HepG2 (cell line): ENCODE data around the gene NME9. TPM values are rescaled to one million over a fixed set of nuclear protein-coding genes. Genes with fewer than 3 reads are reported as not detected.

Experiments used
- ATAC-seq: fragments of 200-7000 bp; cut with Tn5 transposase; 3 replicates; pipeline ENCODE4 v1.9.1; 2020; ENCODE audit warnings: mild to moderate bottlenecking, moderate library complexity
- BruUV-seq: library from RNA; stranded (reverse); fragments of 400-500 nt; replicated peaks from 2 replicates; lab custom pipeline; 2021; lab: Mats Ljungman, UMichigan
- CTCF ChIA-PET: fragments of 300-600 bp; formaldehyde crosslinking; extraction: SDS; loops from one replicate; lab custom pipeline; 2021; ENCODE audit warnings: low total read pairs, inconsistent platforms, low intra/inter-chr PET ratio; lab: Yijun Ruan, JAX
- POLR2A ChIA-PET: fragments of 350-600 bp; sonication (Branson Sonifier 250); formaldehyde crosslinking; loops from one replicate; lab custom pipeline; 2020; ENCODE audit warnings: antibody characterized with exemption, inconsistent platforms; lab: Yijun Ruan, JAX
- DNase-seq: peaks from one replicate; pipeline ENCODE4 v3.0.0-alpha.2; 2015; ENCODE audit warnings: low spot score
- FAIRE-seq: peaks from 3 replicates; lab custom pipeline; 2011; peaks lifted over from hg19 to GRCh38; lab: Jason Lieb, UNC
- H2AFZ ChIP-seq: one replicate; pipeline ENCODE4 v1.6.1; 2011; ENCODE audit warnings: low read length, inconsistent platforms
- H3K27ac ChIP-seq: fragments of 300-600 bp; 3 replicates; pipeline ENCODE4 v1.8.0; 2011; ENCODE audit warnings: mixed run types, mild to moderate bottlenecking, mixed read lengths, low read length, inconsistent platforms; ENCODE audit not compliant: insufficient read depth; ENCODE audit errors: extremely low read length
- H3K27me3 ChIP-seq, 2 experiments: fragments of 200-600 bp in 1 of 2; 2 replicates in 1 of 2; 3 replicates in 1 of 2; pipeline versions ENCODE4 v1.6.0 to v1.8.0; 2011; ENCODE audit warnings: low read length in 2 of 2, mild to moderate bottlenecking in 2 of 2, moderate library complexity in 2 of 2, inconsistent platforms in 1 of 2; ENCODE audit not compliant: insufficient read depth in 2 of 2, control insufficient read depth in 1 of 2
- H3K36me3 ChIP-seq, 2 experiments: fragments of 200-600 bp in 1 of 2; replicated peaks in 1 of 2; 2 replicates in 1 of 2; 3 replicates in 1 of 2; pipeline versions ENCODE4 v1.5.1 to v1.8.0; 2011; ENCODE audit warnings: low read length in 2 of 2, inconsistent platforms in 1 of 2; ENCODE audit not compliant: insufficient read depth in 2 of 2, control insufficient read depth in 1 of 2
- H3K4me1 ChIP-seq: 2 replicates; pipeline ENCODE4 v1.5.1; 2012; ENCODE audit warnings: low read length, inconsistent platforms; ENCODE audit not compliant: insufficient read depth
- H3K4me2 ChIP-seq: 2 replicates; pipeline ENCODE4 v1.6.0; 2011; ENCODE audit warnings: low read depth, low read length, inconsistent platforms
- H3K4me3 ChIP-seq, 3 experiments: fragments of 200-600 bp in 1 of 3; sonication (generic), shearing (Covaris generic) in 1 of 3; replicated peaks in 1 of 3; 2 replicates each; pipeline ENCODE4 v1.5.1; 2011 to 2016; ENCODE audit warnings: low read length in 3 of 3, inconsistent platforms in 2 of 3, low read depth in 2 of 3, mild to moderate bottlenecking in 2 of 3, control low read depth in 1 of 3, mixed read lengths in 1 of 3; ENCODE audit not compliant: insufficient read depth in 1 of 3
- H3K79me2 ChIP-seq: one replicate; pipeline ENCODE4 v1.6.1; 2011; ENCODE audit warnings: low read length, inconsistent platforms; ENCODE audit not compliant: insufficient read depth
- H3K9ac ChIP-seq: 2 replicates; pipeline ENCODE4 v1.6.0; 2011; ENCODE audit warnings: mild to moderate bottlenecking, low read depth, low read length, inconsistent platforms; ENCODE audit not compliant: insufficient read depth
- H3K9me3 ChIP-seq: 2 replicates; pipeline ENCODE4 v1.5.1; 2012; ENCODE audit warnings: mild to moderate bottlenecking, low read length
- H4K20me1 ChIP-seq: 2 replicates; pipeline ENCODE4 v1.6.0; 2011; ENCODE audit warnings: inconsistent platforms, mild to moderate bottlenecking, low read length, moderate library complexity; ENCODE audit not compliant: insufficient read depth
- ARNT ChIP-seq: fragments of 450-650 bp; IDR thresholded peaks from 2 replicates; pipeline ENCODE4 v1.6.1; 2017
- ATF1 ChIP-seq: IDR thresholded peaks from 2 replicates; pipeline ENCODE4 v1.6.1; 2016; ENCODE audit warnings: mild to moderate bottlenecking, control low read depth
- DMAP1 ChIP-seq: IDR thresholded peaks from 2 replicates; pipeline ENCODE4 v1.6.1; 2016
- EED ChIP-seq: sonication (generic); formaldehyde crosslinking; IDR thresholded peaks from 2 replicates; pipeline ENCODE4 v1.5.0; 2020; ENCODE audit warnings: mild to moderate bottlenecking, missing genetic modification reagents
- HOXA5 ChIP-seq: sonication (generic); formaldehyde crosslinking; IDR thresholded peaks from 2 replicates; pipeline ENCODE4 v1.4.0; 2020; ENCODE audit warnings: missing genetic modification reagents
- PAX8 ChIP-seq: sonication (generic); formaldehyde crosslinking; IDR thresholded peaks from 2 replicates; pipeline ENCODE4 v1.8.0; 2022; ENCODE audit warnings: mild to moderate bottlenecking, missing genetic modification reagents, borderline replicate concordance
- U2AF2 ChIP-seq: fragments of 200-400 bp; formaldehyde crosslinking; IDR thresholded peaks from 2 replicates; pipeline ENCODE4 v1.6.1; 2017; ENCODE audit warnings: low read depth, mild to moderate bottlenecking, low read length
- ZNF251 ChIP-seq: sonication (generic); formaldehyde crosslinking; IDR thresholded peaks from 2 replicates; pipeline ENCODE4 v1.9.0; 2021; ENCODE audit warnings: mild to moderate bottlenecking, missing genetic modification reagents
- ZNF33A ChIP-seq: sonication (generic); formaldehyde crosslinking; IDR thresholded peaks from 2 replicates; pipeline ENCODE4 v1.5.1; 2020; ENCODE audit warnings: missing genetic modification reagents, mild to moderate bottlenecking, moderate library complexity, borderline replicate concordance
- WGBS: methylation state at CpG from one replicate; pipeline ENCODE4 v1.1.6; 2017; ENCODE audit warnings: low lambda C conversion rate; 5-methylcytosine and 5-hydroxymethylcytosine counted together
- in situ Hi-C: cut with HindIII; loops from 2 replicates; pipeline ENCODE4 v1.10.0; 2017; ENCODE audit warnings: low pct_unique_long_range_greater_than_20kb; ENCODE audit not compliant: extremely low pct_ligation_motif_present
- intact Hi-C: fragments of 100-400 bp; cut with micrococcal nuclease; formaldehyde crosslinking; loops from one replicate; pipeline ENCODE4 v1.10.0; 2022; ENCODE audit not compliant: unreplicated experiment
- polyA plus RNA-seq, 8 experiments: library from polyadenylated mRNA; depleted of rRNA in 3 of 8; stranded (reverse) in 7 of 8; unstranded in 1 of 8; fragments of >200 nt; fragmentation: Illumina TruSeq in 4 of 8; extraction: Trizol in 4 of 8; gene quantifications; 2 replicates each; pipeline versions ENCODE4 v1.2.1 to v1.2.3, GENCODE V29; 2011 to 2016; ENCODE audit warnings: low read depth in 4 of 8, missing spikeins in 1 of 8, mixed read lengths in 1 of 8; ENCODE audit not compliant: insufficient read depth in 1 of 8
- total RNA-seq, 5 experiments: library from RNA; depleted of rRNA; stranded (reverse); fragments of >200 nt; fragmentation: Illumina TruSeq; extraction: Trizol; gene quantifications; 2 replicates each; pipeline ENCODE4 v1.2.3, GENCODE V29; 2016; ENCODE audit warnings: low read depth in 1 of 5
- TF ChIP-seq, protein P1 (sequence below): sonication (generic); formaldehyde crosslinking; IDR thresholded peaks from 2 replicates; pipeline ENCODE4 v1.4.0; 2020; ENCODE audit warnings: low read depth, missing genetic modification reagents
- TF ChIP-seq, protein P2 (sequence below): sonication (generic); formaldehyde crosslinking; IDR thresholded peaks from 2 replicates; pipeline ENCODE4 v1.5.0; 2020; ENCODE audit warnings: missing genetic modification reagents
- TF ChIP-seq, protein P3 (sequence below): sonication (generic); formaldehyde crosslinking; IDR thresholded peaks from 2 replicates; pipeline ENCODE4 v1.8.1; 2023; ENCODE audit warnings: mild to moderate bottlenecking, inconsistent platforms, moderate library complexity, missing genetic modification reagents, borderline replicate concordance
- TF ChIP-seq, protein P4 (sequence below): sonication (generic); formaldehyde crosslinking; IDR thresholded peaks from 2 replicates; pipeline ENCODE4 v1.5.0; 2020; ENCODE audit warnings: missing genetic modification reagents, mild to moderate bottlenecking, borderline replicate concordance
- TF ChIP-seq, protein P5 (sequence below): sonication (generic); IDR thresholded peaks from 2 replicates; pipeline ENCODE4 v1.6.1; 2016; ENCODE audit warnings: low read depth, borderline replicate concordance
- TF ChIP-seq, protein P6 (sequence below): sonication (generic); formaldehyde crosslinking; IDR thresholded peaks from 2 replicates; pipeline ENCODE4 v1.4.0; 2020; ENCODE audit warnings: missing genetic modification reagents, borderline replicate concordance

Gene NME9
- total and polyA plus RNA-seq, 2 of the 13 experiments (the other 11 are each of a cell fraction or from before 2014, with no cell fraction given): not detected

DNA sequence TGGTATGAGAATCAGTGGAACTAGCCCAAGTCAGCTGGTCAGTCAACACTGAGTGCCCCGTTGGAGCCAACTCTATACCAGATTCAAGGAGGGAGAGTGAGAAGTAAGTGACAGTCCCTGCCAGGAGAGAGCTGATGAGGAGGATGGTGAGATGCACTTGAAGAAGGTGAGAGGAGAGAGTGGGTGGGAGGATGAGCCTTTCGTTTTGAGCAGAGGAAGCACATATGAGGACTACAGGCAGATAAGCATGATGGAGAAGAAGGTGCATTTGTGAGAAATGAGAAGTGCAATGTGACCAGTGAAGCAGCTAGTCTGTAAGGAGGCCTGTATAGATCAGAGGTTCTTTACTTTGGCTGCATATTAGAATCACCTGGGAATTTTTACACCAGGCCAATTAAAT lies 40.4 kb downstream of the NME9 start:
- POLR2A ChIA-PET: no interaction called here
- TF ChIP-seq, protein P1, sequence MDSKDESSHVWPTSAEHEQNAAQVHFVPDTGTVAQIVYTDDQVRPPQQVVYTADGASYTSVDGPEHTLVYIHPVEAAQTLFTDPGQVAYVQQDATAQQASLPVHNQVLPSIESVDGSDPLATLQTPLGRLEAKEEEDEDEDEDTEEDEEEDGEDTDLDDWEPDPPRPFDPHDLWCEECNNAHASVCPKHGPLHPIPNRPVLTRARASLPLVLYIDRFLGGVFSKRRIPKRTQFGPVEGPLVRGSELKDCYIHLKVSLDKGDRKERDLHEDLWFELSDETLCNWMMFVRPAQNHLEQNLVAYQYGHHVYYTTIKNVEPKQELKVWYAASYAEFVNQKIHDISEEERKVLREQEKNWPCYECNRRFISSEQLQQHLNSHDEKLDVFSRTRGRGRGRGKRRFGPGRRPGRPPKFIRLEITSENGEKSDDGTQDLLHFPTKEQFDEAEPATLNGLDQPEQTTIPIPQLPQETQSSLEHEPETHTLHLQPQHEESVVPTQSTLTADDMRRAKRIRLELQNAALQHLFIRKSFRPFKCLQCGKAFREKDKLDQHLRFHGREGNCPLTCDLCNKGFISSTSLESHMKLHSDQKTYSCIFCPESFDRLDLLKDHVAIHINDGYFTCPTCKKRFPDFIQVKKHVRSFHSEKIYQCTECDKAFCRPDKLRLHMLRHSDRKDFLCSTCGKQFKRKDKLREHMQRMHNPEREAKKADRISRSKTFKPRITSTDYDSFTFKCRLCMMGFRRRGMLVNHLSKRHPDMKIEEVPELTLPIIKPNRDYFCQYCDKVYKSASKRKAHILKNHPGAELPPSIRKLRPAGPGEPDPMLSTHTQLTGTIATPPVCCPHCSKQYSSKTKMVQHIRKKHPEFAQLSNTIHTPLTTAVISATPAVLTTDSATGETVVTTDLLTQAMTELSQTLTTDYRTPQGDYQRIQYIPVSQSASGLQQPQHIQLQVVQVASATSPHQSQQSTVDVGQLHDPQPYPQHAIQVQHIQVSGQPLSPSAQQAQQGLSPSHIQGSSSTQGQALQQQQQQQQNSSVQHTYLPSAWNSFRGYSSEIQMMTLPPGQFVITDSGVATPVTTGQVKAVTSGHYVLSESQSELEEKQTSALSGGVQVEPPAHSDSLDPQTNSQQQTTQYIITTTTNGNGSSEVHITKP (CRISPR knock-in tag): no peak
- TF ChIP-seq ATF1 (no peak), PAX8 (CRISPR knock-in tag) (no peak), DMAP1 (CRISPR knock-in tag) (no peak), HOXA5 (CRISPR knock-in tag) (no peak), ZNF33A (CRISPR knock-in tag) (no peak), U2AF2 (no peak), ARNT (no peak), EED (CRISPR knock-in tag) (no peak), ZNF251 (CRISPR knock-in tag) (no peak)
- TF ChIP-seq, protein P2, sequence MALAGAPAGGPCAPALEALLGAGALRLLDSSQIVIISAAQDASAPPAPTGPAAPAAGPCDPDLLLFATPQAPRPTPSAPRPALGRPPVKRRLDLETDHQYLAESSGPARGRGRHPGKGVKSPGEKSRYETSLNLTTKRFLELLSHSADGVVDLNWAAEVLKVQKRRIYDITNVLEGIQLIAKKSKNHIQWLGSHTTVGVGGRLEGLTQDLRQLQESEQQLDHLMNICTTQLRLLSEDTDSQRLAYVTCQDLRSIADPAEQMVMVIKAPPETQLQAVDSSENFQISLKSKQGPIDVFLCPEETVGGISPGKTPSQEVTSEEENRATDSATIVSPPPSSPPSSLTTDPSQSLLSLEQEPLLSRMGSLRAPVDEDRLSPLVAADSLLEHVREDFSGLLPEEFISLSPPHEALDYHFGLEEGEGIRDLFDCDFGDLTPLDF: no peak
- TF ChIP-seq, protein P3, sequence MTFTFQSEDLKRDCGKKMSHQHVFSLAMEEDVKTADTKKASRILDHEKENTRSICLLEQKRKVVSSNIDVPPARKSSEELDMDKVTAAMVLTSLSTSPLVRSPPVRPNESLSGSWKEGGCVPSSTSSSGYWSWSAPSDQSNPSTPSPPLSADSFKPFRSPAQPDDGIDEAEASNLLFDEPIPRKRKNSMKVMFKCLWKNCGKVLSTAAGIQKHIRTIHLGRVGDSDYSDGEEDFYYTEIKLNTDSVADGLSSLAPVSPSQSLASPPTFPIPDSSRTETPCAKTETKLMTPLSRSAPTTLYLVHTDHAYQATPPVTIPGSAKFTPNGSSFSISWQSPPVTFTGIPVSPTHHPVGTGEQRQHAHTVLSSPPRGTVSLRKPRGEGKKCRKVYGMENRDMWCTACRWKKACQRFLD (CRISPR knock-in tag): no peak
- TF ChIP-seq, protein P4, sequence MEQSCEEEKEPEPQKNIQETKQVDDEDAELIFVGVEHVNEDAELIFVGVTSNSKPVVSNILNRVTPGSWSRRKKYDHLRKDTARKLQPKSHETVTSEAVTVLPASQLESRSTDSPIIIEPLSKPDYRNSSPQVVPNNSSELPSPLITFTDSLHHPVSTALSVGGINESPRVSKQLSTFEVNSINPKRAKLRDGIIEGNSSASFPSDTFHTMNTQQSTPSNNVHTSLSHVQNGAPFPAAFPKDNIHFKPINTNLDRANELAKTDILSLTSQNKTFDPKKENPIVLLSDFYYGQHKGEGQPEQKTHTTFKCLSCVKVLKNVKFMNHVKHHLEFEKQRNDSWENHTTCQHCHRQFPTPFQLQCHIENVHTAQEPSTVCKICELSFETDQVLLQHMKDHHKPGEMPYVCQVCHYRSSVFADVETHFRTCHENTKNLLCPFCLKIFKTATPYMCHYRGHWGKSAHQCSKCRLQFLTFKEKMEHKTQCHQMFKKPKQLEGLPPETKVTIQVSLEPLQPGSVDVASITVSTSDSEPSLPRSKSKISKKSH (CRISPR knock-in tag): no peak
- TF ChIP-seq, protein P5, sequence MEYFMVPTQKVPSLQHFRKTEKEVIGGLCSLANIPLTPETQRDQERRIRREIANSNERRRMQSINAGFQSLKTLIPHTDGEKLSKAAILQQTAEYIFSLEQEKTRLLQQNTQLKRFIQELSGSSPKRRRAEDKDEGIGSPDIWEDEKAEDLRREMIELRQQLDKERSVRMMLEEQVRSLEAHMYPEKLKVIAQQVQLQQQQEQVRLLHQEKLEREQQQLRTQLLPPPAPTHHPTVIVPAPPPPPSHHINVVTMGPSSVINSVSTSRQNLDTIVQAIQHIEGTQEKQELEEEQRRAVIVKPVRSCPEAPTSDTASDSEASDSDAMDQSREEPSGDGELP: no peak
- TF ChIP-seq, protein P6, sequence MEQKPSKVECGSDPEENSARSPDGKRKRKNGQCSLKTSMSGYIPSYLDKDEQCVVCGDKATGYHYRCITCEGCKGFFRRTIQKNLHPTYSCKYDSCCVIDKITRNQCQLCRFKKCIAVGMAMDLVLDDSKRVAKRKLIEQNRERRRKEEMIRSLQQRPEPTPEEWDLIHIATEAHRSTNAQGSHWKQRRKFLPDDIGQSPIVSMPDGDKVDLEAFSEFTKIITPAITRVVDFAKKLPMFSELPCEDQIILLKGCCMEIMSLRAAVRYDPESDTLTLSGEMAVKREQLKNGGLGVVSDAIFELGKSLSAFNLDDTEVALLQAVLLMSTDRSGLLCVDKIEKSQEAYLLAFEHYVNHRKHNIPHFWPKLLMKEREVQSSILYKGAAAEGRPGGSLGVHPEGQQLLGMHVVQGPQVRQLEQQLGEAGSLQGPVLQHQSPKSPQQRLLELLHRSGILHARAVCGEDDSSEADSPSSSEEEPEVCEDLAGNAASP: no peak

More for the DNA sequence above, 40.4 kb downstream of the NME9 start:
- H3K4me1 ChIP-seq: no peaks in the 10 kb centered on the region
- peaks cover 13 to 58% of the 10 kb centered on the region in 2 experiments; a peak in 4 of 5 replicates for H3K36me3 ChIP-seq
- H3K79me2 ChIP-seq: no peaks in the 10 kb centered on the region
- BruUV-seq: no TSS peak
- H2AFZ ChIP-seq: no peak overlapping the region
- FAIRE-seq (no peak), DNase-seq (no peak), ATAC-seq (no peak)
- no peak overlapping the region for H3K4me2 ChIP-seq
- no peak overlapping the region for H3K4me3 ChIP-seq
- H3K27ac ChIP-seq: no peak overlapping the region
- CTCF ChIA-PET: no interaction called here
- no peaks in the 10 kb centered on the region for H3K27me3 ChIP-seq
- in situ Hi-C loops (no loop called here), intact Hi-C loops (no loop called here)
- 98% methylated on average over 2 of the region's 2 CpGs for WGBS
- H4K20me1 ChIP-seq: no peaks in the 10 kb centered on the region
- H3K9ac ChIP-seq: no peak overlapping the region
- H3K9me3 ChIP-seq: no peaks in the 10 kb centered on the region
